Measurements from ENCODE around the gene ZNF33A.
"Not testable (repeated sequence)": the region's sequence is repeated elsewhere in the genome, so short reads cannot be mapped to it uniquely, and the experiment has no call there.

The ZNF33A gene

GRCh38 chr10:38010119-38010903, at the start of gene ZNF33A:
Gene ZNF33A (plus strand): TSS chr10:38010675. CDS start chr10:38012342, 1,667 bp downstream.
- DNase-seq (ENCODE audit: low spot score) (peak; percentile 93), FAIRE-seq (peak; percentile 66)

GRCh38 chr10:37965006-37965405, 45.5 kb upstream of the ZNF33A start:
- no peak for DNase-seq (ENCODE audit: low spot score)

GRCh38 chr10:37972396-37972795, 38.1 kb upstream of the ZNF33A start:
- FAIRE-seq (no peak), DNase-seq (ENCODE audit: low spot score) (no peak)

More at GRCh38 chr10:37965006-37965405, 45.5 kb upstream of the ZNF33A start:
- no peak for FAIRE-seq

- FAIRE-seq: no peak
- no peak for DNase-seq (ENCODE audit: low spot score)
These were observed 35.0 kb upstream of the ZNF33A start for GRCh38 chr10:37975401-37975991.

- FAIRE-seq (peak; percentile 77), DNase-seq (ENCODE audit: low spot score) (peak; percentile 98)
These were observed 34.2 kb upstream of the ZNF33A start, which contains the start of gene ZNF25 for GRCh38 chr10:37976091-37976879. Gene ZNF25 (minus strand): TSS chr10:37976647. CDS start chr10:37971722, 4,925 bp downstream.

- FAIRE-seq: no peak
- no peak for DNase-seq (ENCODE audit: low spot score)
These were observed 33.6 kb upstream of the ZNF33A start for GRCh38 chr10:37976880-37977203.

- FAIRE-seq (no peak), DNase-seq (ENCODE audit: low spot score) (no peak)
These were observed 18.8 kb upstream of the ZNF33A start for GRCh38 chr10:37991655-37992054.

GRCh38 chr10:37992083-37992482, 18.4 kb upstream of the ZNF33A start:
- DNase-seq (ENCODE audit: low spot score) (no peak), FAIRE-seq (no peak)

GRCh38 chr10:37998920-37999319, 11.6 kb upstream of the ZNF33A start:
- FAIRE-seq: not testable (repeated sequence)

GRCh38 chr10:38000474-38000873, 10.0 kb upstream of the ZNF33A start:
- FAIRE-seq; DNase-seq (ENCODE audit: low spot score): not testable (repeated sequence)

More at GRCh38 chr10:37998920-37999319, 11.6 kb upstream of the ZNF33A start:
- DNase-seq (ENCODE audit: low spot score): not testable (repeated sequence)

- no peak for DNase-seq (ENCODE audit: low spot score)
- FAIRE-seq: no peak
These were observed 7.4 kb upstream of the ZNF33A start for GRCh38 chr10:38003026-38003425.

- DNase-seq (ENCODE audit: low spot score) (no peak), FAIRE-seq (peak; percentile 48)
These were observed 6.9 kb upstream of the ZNF33A start for GRCh38 chr10:38003588-38003987.

- FAIRE-seq (no peak), DNase-seq (ENCODE audit: low spot score) (no peak)
These were observed 2.9 kb upstream of the ZNF33A start for GRCh38 chr10:38007551-38007950.

GRCh38 chr10:38007991-38008390, 2.5 kb upstream of the ZNF33A start:
- DNase-seq (ENCODE audit: low spot score) (no peak), FAIRE-seq (no peak)

- no peak for DNase-seq (ENCODE audit: low spot score)
- FAIRE-seq: no peak
These were observed 5.9 kb downstream of the ZNF33A start for GRCh38 chr10:38016354-38016753.

GRCh38 chr10:38019124-38019523, 8.6 kb downstream of the ZNF33A start:
- not testable (repeated sequence) for DNase-seq (ENCODE audit: low spot score); FAIRE-seq

- FAIRE-seq (no peak), DNase-seq (ENCODE audit: low spot score) (no peak)
These were observed 14.8 kb downstream of the ZNF33A start for GRCh38 chr10:38025283-38025682.

- no peak for DNase-seq (ENCODE audit: low spot score)
- no peak for FAIRE-seq
These were observed 17.5 kb downstream of the ZNF33A start for GRCh38 chr10:38027986-38028385.

GRCh38 chr10:38032886-38033285, 22.4 kb downstream of the ZNF33A start:
- FAIRE-seq (peak; percentile 42), DNase-seq (ENCODE audit: low spot score) (no peak)

GRCh38 chr10:38038107-38038931, 27.8 kb downstream of the ZNF33A start:
- DNase-seq (ENCODE audit: low spot score) (no peak), FAIRE-seq (no peak)

GRCh38 chr10:38038932-38039245, 28.4 kb downstream of the ZNF33A start:
- FAIRE-seq (no peak), DNase-seq (ENCODE audit: low spot score) (no peak)
